Activated T-cell treated with anti-CD3 and anti-CD28 coated beads, Interleukin-2, amount 50 U/mL, for 72 hours (primary cell): ENCODE measurements around the gene DNAJB9. TPM values are rescaled to one million over a fixed set of nuclear protein-coding genes. Genes with fewer than 3 reads are reported as not detected.

ENCODE experiments used
- ATAC-seq, 2 donors: fragments of 150-1000 bp; cut with Tn5 transposase; replicated peaks in 1 of 2; 2 replicates each; pipeline ENCODE4 v1.10.0; 2021; ENCODE audit warnings: moderate library complexity in 2 of 2, mild to moderate bottlenecking in 1 of 2
- DNase-seq, 2 donors: peaks; one replicate each; pipeline ENCODE4 v3.0.0; 2021 to 2022; ENCODE audit warnings: mixed read lengths in 1 of 2
- H3K27ac Mint-ChIP-seq: one replicate; pipeline ENCODE4 v1.8.0; 2022; ENCODE audit warnings: mild to moderate bottlenecking, moderate library complexity, mixed read lengths
- H3K27me3 Mint-ChIP-seq: one replicate; pipeline ENCODE4 v1.8.0; 2022; ENCODE audit warnings: low read depth, mixed read lengths
- H3K36me3 Mint-ChIP-seq, 2 donors: one replicate each; pipeline ENCODE4 v1.8.0; 2022; ENCODE audit warnings: mixed read lengths in 2 of 2, mild to moderate bottlenecking in 1 of 2; ENCODE audit not compliant: insufficient read depth in 2 of 2
- H3K4me1 Mint-ChIP-seq: one replicate; pipeline ENCODE4 v1.8.0; 2022; ENCODE audit warnings: low read depth, mixed read lengths
- H3K4me3 Mint-ChIP-seq, 2 donors: one replicate each; pipeline ENCODE4 v1.8.0; 2022; ENCODE audit warnings: mild to moderate bottlenecking in 2 of 2, mixed read lengths in 2 of 2, moderate library complexity in 2 of 2
- H3K9me3 Mint-ChIP-seq, 2 donors: one replicate each; pipeline ENCODE4 v1.8.0; 2022; ENCODE audit warnings: mixed read lengths in 2 of 2
- total RNA-seq, 2 donors: library from RNA; stranded (reverse); gene quantifications; one replicate each; pipeline ENCODE4 v1.2.3, GENCODE V29; 2022

The DNAJB9 gene
- total RNA-seq, 2 donors from 2014 or later, result 23.2 to 42.1 TPM

DNA sequence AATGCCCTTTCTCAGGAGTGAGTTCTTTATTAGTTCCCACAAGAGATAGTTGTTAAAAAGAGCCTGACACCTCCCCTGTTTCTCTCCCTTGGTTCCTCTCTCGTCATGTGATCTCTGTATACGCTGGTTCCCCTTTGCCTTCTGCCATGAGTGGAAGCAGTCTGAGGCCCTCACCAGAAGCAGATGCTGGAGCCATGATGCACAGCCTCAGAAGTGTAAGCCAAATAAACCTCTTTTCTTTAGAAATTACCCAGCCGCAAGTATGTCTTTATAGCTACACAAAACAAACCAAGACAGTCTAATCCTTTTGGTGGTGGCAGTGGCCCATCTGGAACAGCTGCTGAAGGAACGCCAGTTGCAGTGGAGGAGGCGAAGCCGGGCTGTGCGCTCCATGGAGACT is 9.3 kb downstream of the DNAJB9 start:
- Mint-ChIP-seq H3K4me3 (no peak overlapping the region), H3K36me3 (peaks cover 16% of the 10 kb centered on the region in 2 donors), H3K27me3 (no peaks in the 10 kb centered on the region), H3K9me3 (peaks cover 2% of the 10 kb centered on the region in 2 donors), H3K4me1 (peaks cover 19% of the 10 kb centered on the region), H3K27ac (no peak overlapping the region)
- no peak for ATAC-seq
- DNase-seq, result no peak

DNA sequence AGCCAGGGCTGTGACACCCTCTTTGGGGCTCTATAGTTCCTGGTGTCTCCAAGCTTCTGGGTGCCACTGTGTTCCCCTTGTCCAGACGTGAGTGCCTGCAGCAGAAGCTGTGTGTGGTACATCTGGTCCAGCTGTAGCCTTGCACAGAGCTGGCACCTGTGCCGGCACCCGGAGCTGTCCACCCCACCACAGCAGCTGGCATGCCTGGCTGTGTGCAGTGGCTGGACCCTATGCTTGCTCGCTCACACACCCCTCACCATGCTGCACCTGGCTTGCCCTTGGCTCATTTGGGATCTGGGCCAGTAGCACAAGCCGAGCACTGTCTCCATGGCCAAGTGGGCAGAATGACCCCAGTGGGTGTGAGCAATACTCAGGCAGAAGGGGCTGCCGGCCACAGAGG is 10.6 kb downstream of the DNAJB9 start:
- peaks cover 15% of the 10 kb centered on the region for H3K4me1 Mint-ChIP-seq
- ATAC-seq, result peak; percentile 13 to 35
- H3K9me3 Mint-ChIP-seq, result peaks cover 2% of the 10 kb centered on the region in 2 donors
- H3K27ac Mint-ChIP-seq, result no peak overlapping the region
- H3K4me3 Mint-ChIP-seq, result no peak overlapping the region
- peaks cover 12 to 16% of the 10 kb centered on the region in 2 donors for H3K36me3 Mint-ChIP-seq
- no peaks in the 10 kb centered on the region for H3K27me3 Mint-ChIP-seq
- no peak for DNase-seq

DNA sequence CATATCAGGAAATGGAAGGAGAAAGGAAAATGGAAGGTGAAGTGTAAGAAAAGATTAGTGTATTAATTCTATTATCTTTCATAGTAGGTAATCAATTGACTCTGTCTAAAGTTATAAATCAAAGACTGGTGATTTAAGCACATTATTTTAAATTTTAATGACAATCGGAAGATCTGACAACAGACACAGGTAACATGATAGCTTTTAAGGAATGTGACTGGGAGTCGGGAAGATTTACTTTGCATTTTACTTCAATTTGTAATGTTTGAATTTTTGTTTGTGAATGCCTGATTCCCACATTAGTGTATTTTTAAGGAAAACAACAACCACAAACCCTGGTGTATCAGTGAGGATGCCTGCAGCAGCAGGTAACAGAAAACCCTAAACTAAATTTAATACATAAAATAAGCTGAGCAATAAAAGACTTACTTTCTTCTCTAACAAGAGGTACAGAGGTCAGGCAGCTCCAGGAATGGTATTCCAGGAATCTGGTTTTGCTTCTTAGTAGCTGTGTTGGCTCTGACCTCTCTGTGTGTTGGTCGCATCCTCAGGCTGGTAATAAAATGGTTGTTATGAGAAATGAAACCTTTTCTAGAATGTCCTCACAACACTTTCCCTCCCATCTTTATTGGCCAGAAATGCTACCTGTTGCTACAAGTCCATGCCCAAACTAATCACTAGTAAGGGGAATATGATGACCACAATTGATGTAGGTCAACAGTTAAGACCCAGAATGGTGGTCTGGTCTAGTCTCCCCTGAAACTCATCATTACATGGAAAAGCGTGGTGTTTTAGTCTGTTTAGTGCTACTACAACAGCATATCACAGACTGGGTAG is 12.2 kb downstream of the DNAJB9 start:
- peaks cover 10% of the 10 kb centered on the region for H3K27me3 Mint-ChIP-seq
- peak overlapping the region; percentile 51 for H3K27ac Mint-ChIP-seq
- H3K36me3 Mint-ChIP-seq, result peaks cover 8 to 10% of the 10 kb centered on the region in 2 donors
- peaks cover 2% of the 10 kb centered on the region in 2 donors for H3K9me3 Mint-ChIP-seq
- DNase-seq, result no peak
- H3K4me1 Mint-ChIP-seq, result peaks cover 4% of the 10 kb centered on the region
- ATAC-seq, result no peak
- H3K4me3 Mint-ChIP-seq, result no peak overlapping the region

DNA sequence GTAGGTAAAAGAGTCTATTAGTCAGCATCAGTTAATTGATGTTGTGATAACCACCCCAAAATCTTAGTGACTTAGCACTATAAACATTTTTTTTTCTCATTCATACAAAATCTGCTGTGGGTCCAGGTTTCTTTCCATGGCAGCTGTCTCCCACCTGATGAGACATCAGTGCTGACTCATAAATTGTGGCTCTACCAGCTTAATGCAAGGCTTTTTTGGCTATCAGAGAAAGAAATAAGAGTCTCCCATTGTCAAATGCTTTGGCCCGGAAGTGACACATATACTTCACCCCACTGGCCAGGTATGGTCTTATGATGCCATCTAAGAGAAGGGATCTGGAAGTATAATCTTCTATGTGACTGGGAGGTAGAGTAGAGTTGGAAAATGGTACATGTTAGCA is 14.5 kb downstream of the DNAJB9 start:
- DNase-seq (no peak), ATAC-seq (no peak)
- Mint-ChIP-seq H3K36me3 (peaks cover 4% of the 10 kb centered on the region in 2 donors), H3K4me1 (no peaks in the 10 kb centered on the region), H3K9me3 (no peaks in the 10 kb centered on the region), H3K4me3 (no peak overlapping the region), H3K27ac (no peak overlapping the region), H3K27me3 (peaks cover 17% of the 10 kb centered on the region)

DNA sequence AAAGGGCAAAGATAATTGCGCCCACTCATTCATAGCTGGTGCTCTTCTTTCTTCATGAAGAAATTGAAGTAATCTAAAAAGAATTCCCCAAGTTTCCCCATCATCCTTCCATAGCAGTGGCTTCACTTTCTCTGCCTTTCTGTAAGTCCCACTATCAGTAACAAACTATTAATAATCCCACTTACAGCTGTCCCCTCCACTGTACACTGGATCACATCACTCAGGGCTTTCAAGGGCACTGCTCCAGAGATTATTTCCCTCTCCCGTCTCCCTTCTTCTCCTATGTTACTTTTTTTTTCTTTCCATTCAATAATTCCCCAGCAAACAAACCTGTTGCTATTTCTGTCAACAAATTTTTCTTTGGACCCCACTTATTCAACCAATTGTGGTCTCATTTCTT is 16.2 kb downstream of the DNAJB9 start:
- H3K27ac Mint-ChIP-seq, result no peak overlapping the region
- ATAC-seq (no peak), DNase-seq (no peak)
- peaks cover 17% of the 10 kb centered on the region for H3K27me3 Mint-ChIP-seq
- no peaks in the 10 kb centered on the region for H3K36me3 Mint-ChIP-seq
- no peaks in the 10 kb centered on the region for H3K9me3 Mint-ChIP-seq
- no peaks in the 10 kb centered on the region for H3K4me1 Mint-ChIP-seq
- no peak overlapping the region for H3K4me3 Mint-ChIP-seq

DNA sequence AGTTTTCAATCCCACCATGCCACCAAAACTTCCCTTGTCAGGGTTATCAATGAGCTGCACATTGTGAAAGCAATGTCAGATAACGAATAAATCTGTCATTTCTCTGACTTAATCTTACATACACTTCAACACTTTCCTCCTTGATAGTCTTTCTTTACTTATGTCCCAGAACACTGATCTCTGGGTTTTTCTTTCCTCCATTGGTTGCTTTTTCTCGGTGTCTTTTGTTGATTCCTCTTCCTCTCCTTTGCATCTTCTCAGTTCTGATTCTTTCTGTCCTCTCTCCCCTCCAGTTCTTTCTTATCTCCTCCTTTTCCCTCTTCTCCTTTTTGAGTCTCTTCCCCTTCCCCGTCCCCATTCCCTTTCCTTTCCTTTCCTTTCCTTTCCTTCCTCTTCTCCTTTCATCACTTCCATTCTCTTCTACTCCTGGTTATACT is 16.6 kb downstream of the DNAJB9 start:
- no peaks in the 10 kb centered on the region for H3K9me3 Mint-ChIP-seq
- H3K27ac Mint-ChIP-seq, result no peak overlapping the region
- H3K4me1 Mint-ChIP-seq, result no peaks in the 10 kb centered on the region
- peaks cover 17% of the 10 kb centered on the region for H3K27me3 Mint-ChIP-seq
- H3K4me3 Mint-ChIP-seq, result no peak overlapping the region
- DNase-seq (no peak), ATAC-seq (no peak)
- H3K36me3 Mint-ChIP-seq, result no peaks in the 10 kb centered on the region

DNA sequence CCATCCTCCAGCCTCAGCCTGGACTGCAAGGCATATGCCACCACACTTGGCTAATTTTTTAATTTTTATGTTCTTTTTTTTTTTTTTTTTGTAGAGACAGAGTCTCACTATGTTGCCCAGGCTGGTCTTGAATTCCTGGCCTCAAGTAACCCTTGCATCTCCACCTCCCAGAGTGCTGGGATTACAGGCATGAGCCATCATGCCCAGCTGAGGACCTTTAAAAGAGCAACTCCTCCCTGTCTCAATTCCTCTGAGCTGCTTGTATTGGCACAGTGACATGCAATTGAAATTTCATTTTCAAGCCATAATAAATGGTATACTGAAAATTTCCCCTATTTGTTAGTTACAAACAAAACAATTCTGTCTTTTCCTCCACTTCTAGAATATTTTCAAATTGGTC is 19.5 kb downstream of the DNAJB9 start:
- ATAC-seq (no peak), DNase-seq (no peak)
- Mint-ChIP-seq H3K4me1 (no peaks in the 10 kb centered on the region), H3K36me3 (no peaks in the 10 kb centered on the region), H3K27me3 (peaks cover 17% of the 10 kb centered on the region), H3K9me3 (no peaks in the 10 kb centered on the region), H3K27ac (no peak overlapping the region), H3K4me3 (no peak overlapping the region)

DNA sequence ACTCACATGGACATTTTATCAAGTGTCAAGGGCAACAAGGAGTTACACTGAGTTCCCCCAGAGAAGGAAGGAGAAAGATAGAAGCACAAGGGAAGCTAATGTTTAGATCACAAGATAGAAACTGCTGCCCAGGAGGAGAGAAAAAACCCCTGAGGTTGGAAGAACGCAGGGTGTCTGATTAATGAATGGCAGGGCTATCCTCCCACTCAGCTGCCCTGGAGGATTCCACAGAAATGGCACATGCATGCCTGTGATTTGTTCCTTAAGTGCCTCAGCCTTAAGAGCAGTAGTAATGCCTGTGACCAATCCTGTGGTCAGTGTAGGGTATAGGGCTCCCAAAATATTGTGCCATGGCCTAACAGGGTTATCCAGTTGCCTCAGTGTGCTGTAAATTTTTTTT is 20.2 kb downstream of the DNAJB9 start:
- Mint-ChIP-seq H3K27ac (no peak overlapping the region), H3K27me3 (peaks cover 17% of the 10 kb centered on the region), H3K4me1 (no peaks in the 10 kb centered on the region), H3K4me3 (no peak overlapping the region), H3K36me3 (no peaks in the 10 kb centered on the region), H3K9me3 (no peaks in the 10 kb centered on the region)
- DNase-seq (no peak), ATAC-seq (no peak)

DNA sequence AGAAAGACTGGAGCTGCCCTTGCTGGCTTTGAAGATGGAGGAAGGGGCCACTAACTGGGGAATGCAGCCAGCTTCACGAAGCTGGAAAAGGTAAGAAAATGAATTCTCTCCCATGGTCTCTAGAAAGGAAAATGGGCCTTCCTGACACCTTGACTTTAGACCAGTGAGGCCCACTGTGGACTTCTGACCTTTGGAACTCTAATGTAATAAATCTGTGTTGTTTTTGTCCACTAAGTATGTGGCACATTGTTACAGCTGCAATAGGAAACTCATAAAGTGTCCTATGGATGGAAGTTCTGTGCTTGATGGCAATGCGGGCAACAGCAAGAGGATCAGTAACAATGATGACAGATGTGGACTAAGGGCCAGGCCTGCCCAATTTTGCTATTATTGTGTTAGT is 20.9 kb downstream of the DNAJB9 start:
- no peak overlapping the region for H3K27ac Mint-ChIP-seq
- no peak for DNase-seq
- no peaks in the 10 kb centered on the region for H3K36me3 Mint-ChIP-seq
- H3K27me3 Mint-ChIP-seq, result peaks cover 17% of the 10 kb centered on the region
- H3K4me1 Mint-ChIP-seq, result no peaks in the 10 kb centered on the region
- H3K9me3 Mint-ChIP-seq, result no peaks in the 10 kb centered on the region
- H3K4me3 Mint-ChIP-seq, result no peak overlapping the region
- ATAC-seq, result no peak

DNA sequence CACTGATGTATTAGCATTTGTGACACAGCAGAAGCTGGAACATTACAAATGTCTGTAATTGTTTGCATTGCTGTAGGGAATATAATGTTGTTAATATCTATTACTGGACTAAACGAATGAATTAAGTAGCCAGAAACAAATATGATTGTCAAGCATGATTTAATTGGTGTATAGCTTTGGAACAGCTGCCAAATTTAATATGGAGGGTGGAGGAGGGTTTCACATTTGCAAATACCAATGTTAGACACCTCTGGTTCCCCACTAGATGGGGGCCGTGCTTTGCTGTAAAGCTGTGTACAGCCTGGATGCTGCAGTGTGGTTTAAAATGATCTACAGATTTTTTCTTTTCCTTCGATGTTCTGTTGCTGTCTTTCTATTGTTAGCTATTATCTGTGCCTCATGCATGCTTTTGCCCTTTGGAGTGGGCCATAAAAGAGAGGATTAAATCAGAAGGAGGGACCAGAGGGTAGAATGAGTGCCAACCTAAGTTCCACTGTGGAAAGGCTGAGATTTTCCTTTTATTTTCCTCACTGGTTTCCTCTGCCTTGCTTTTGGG is 23.1 kb downstream of the DNAJB9 start:
- H3K4me3 Mint-ChIP-seq, result no peak overlapping the region

DNA sequence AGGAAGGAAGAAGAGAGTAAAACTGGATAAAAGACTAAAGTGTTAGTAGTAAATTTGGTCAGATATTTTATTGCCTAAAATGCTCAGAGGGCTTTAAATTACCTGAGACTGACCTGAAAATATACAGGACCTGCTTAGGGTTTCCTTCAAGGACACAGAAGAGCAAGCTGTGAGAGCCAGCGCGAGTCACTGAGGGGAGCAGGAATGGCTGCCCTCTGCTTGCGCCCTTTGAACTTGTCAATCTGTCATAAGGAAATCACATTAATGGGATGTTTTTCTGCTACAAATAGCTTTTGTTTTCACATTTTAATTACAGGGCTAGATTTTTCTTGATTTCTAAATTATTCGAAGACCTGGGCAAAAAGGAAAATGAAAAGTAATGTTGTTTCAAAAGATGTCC is 26.9 kb downstream of the DNAJB9 start:
- ATAC-seq (no peak), DNase-seq (no peak)
- peaks cover 24% of the 10 kb centered on the region for H3K27me3 Mint-ChIP-seq
- no peak overlapping the region for H3K4me3 Mint-ChIP-seq
- H3K27ac Mint-ChIP-seq, result no peak overlapping the region
- no peaks in the 10 kb centered on the region for H3K9me3 Mint-ChIP-seq
- no peaks in the 10 kb centered on the region for H3K36me3 Mint-ChIP-seq
- H3K4me1 Mint-ChIP-seq, result peaks cover 4% of the 10 kb centered on the region

More for the DNA sequence above, 23.1 kb downstream of the DNAJB9 start:
- no peaks in the 10 kb centered on the region for H3K9me3 Mint-ChIP-seq
- H3K27ac Mint-ChIP-seq, result no peak overlapping the region
- peaks cover 3% of the 10 kb centered on the region for H3K27me3 Mint-ChIP-seq
- no peaks in the 10 kb centered on the region for H3K36me3 Mint-ChIP-seq
- DNase-seq, result no peak
- H3K4me1 Mint-ChIP-seq, result no peaks in the 10 kb centered on the region
- no peak for ATAC-seq

DNA sequence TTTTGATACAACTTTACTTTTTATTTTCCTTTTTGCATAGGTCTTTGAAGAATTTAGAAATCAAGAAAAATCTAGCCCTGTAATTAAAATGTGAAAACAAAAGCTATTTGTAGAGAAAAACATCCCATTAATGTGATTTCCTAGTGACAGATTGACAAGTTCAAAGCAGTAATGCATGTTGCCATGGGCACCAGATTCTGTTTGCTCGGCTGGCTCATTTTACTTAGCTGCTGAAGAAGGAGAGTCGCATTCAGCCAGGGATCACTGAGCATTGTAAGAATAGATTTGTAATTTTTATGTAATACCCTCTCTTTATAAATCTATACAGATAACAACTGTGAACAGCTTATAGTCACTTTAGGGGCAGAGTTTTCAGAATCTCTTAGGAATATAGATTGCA is 28.5 kb downstream of the DNAJB9 start:
- Mint-ChIP-seq H3K36me3 (no peaks in the 10 kb centered on the region), H3K9me3 (no peaks in the 10 kb centered on the region), H3K4me1 (peaks cover 4% of the 10 kb centered on the region), H3K27me3 (peaks cover 32% of the 10 kb centered on the region), H3K27ac (no peak overlapping the region), H3K4me3 (no peak overlapping the region)
- ATAC-seq (no peak), DNase-seq (no peak)

DNA sequence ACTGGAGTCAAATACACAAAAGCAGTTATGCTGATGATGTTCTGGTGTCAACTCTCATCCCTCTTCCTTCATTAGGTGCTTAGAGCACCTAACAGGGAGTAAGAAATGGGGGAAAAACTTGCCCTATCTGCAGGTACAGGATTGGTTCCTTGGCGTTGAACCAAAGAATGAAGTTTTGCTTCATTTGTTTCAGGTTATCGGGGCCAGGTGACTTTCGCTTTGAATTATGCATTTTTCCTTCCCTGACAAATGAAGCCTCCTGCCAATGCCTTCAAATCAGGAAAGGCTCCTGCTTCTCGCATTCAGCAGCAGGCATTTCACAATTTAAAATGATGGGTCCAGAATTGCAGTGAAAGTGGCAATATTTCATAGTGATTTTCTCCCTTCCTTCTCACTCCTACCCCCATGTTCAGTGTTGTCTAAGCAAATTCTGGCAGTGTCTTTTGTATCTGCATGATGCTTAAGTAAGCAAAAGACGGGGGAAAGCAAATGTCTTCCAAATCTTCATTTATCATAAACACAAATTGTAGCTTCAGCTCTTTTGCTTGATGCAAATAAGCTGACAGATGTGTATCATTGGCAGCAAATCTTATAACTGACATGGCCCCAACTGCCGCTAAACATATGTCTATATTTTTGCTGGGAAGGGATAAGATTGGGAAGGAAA is 29.4 kb downstream of the DNAJB9 start:
- no peaks in the 10 kb centered on the region for H3K36me3 Mint-ChIP-seq
- no peak overlapping the region for H3K4me3 Mint-ChIP-seq
- peaks cover 34% of the 10 kb centered on the region for H3K27me3 Mint-ChIP-seq
- no peaks in the 10 kb centered on the region for H3K9me3 Mint-ChIP-seq
- DNase-seq (no peak), ATAC-seq (no peak)
- no peak overlapping the region for H3K27ac Mint-ChIP-seq
- peaks cover 7% of the 10 kb centered on the region for H3K4me1 Mint-ChIP-seq
